ENCODE data around the gene BAX.

BAX gene

GRCh38 chr19:48963371-48964204 lies 8.9 kb downstream of the BAX start:
- DNase-seq: no peak

DNA sequence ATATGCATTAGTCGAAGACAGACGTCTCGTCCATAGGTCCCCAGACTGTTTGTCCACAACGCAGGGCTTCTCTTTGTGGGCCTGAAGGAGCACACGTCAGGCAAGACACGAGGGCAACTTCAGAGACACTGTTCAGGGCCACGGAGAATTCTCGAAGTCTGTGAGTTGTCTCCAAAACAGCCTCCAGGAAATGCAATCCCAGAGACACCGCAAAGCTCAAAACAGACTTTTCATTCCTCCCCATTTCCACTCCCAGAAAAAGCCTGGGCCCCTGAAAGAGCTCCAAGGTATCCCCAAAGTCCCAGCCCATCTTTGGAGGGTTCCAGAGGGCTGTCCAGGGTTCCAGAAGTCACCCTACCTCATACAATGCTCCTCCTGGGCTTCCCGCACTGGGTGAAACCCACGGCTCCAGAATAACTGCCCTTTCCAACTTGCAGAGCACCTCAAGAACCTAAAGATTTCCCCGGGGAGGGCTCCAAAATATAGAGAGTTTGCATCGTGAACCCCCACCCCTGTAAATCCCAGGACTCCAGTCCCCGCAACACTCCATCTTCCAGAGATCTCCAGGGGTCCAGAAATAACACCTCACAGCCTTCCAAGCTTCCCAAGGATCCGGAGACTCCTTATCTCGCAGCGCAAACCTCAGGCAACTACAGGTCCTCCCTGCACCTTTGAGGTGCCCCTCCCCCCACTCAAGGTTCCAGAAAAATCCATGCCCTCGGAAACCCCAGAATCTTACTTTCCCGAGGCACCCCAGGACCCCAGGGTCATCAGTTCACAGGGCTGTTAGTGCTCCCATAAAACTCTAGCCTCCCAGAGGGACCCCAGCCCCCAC lies 9.7 kb downstream of the BAX start:
- DNase-seq: no peak

GRCh38 chr19:48965040-48965805 lies 10.5 kb downstream of the BAX start, which contains the start of gene FTL:
Gene FTL, plus strand, starts transcription at chr19:48965309. Its CDS starts 199 bp downstream, at chr19:48965508.
- peak; percentile 73 for DNase-seq

DNA sequence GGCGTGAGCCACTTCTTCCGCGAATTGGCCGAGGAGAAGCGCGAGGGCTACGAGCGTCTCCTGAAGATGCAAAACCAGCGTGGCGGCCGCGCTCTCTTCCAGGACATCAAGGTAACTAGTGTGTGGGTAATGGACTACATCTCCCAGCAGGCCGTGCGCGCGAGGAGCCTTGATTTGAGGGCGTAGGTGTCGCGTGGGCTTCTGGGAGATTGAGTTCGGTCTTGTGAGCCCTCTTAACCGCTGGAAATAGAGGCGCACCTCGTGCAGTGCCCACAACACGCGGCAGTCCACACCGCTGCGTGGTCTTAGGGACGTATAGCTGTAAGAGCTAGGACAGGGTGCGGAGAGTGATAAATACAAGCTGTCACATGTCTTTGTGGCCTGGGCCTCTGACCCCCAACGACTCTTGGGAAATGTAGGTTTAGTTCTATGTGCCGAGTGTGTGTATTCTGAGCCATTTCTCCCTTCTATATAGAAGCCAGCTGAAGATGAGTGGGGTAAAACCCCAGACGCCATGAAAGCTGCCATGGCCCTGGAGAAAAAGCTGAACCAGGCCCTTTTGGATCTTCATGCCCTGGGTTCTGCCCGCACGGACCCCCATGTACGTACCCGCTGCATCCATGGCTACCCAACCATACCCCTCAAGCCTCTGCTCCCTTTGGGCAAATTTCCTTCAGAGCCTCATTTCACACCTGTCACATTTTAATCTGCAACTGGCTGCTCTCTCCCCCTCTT lies 11.3 kb downstream of the BAX start:
- DNase-seq: peak; percentile 69

- DNase-seq: no peak
These were observed 12.1 kb downstream of the BAX start for GRCh38 chr19:48966541-48967345.

GRCh38 chr19:48967346-48968178 lies 12.9 kb downstream of the BAX start:
- DNase-seq: no peak

DNA sequence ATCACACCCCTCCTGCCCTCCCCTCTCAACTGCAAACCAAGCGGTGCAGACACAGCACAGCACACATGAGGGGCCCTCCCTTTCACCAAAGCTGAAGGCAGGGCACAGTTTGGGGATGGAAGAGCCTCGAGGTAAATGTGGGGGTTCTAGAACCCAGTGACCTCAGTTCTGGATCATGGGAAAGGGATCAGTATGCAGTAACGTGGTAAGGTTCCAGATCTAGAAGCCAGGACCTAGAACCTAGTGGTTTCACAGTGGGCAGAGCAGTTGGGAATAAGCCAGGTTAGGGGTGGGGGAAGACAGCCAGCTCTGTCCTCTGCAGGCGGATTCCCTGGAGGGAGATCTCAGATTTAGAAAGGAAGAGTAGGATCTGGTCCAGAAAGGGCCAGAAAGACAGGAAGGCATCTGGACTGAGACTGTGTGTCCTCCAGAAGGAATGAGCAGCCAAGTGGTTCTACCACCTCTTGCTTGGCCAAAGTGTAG lies 13.5 kb downstream of the BAX start:
- no peak for DNase-seq

GRCh38 chr19:48968813-48969218 lies 14.1 kb downstream of the BAX start:
- DNase-seq: no peak

DNA sequence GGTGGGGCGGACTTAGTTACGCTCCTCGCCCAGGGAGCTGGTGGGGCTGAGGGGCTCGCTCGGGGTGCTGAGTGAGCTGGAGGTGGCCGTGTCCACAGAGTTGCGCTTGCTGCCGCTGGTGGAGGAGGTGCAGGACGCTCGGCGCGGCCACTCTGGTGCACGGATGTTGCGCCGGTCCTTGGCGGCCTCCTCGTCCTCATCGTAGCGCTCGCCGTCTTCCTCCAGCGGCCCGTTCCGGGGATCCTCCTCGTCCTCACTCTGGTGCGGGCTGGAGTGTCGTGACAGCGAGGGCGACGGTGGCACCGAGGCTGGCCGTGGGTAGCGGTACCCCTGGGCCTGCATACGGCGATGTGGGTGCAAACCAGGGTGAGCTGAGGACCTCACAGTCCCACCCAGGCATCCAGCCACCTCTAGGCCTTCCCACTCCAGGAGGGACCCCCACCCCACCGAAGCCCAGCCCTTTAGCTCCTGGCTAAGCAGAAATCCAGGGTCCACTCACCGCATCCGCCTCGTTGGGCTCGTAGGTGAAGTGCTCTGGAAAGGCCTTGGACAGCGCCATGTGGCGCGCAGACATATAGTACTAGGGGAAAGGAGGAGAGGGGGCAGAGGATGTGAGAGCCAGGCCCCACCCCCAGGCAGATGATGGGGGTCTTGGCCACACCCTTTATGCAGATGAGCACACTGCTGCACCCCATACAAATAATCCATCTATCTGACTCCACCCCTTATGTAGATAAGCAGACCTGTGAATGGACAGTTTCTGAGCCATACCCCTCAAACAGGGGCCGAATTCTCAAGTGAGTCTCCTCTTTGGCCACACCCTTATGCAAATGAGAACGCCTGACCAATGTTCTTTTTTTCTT lies 14.8 kb downstream of the BAX start:
- DNase-seq: no peak

- DNase-seq: no peak
These were observed 15.6 kb downstream of the BAX start for GRCh38 chr19:48970139-48970766.

GRCh38 chr19:48970923-48971395 lies 16.3 kb downstream of the BAX start:
- peak; percentile 50 for DNase-seq

- DNase-seq: no peak
These were observed 21.5 kb downstream of the BAX start for GRCh38 chr19:48975947-48976847.

GRCh38 chr19:48977061-48977460 lies 22.4 kb downstream of the BAX start:
- DNase-seq: no peak

GRCh38 chr19:48982280-48982679 lies 27.6 kb downstream of the BAX start:
- DNase-seq: no peak

GRCh38 chr19:48985711-48986110 lies 31.0 kb downstream of the BAX start:
- no peak for DNase-seq

DNA sequence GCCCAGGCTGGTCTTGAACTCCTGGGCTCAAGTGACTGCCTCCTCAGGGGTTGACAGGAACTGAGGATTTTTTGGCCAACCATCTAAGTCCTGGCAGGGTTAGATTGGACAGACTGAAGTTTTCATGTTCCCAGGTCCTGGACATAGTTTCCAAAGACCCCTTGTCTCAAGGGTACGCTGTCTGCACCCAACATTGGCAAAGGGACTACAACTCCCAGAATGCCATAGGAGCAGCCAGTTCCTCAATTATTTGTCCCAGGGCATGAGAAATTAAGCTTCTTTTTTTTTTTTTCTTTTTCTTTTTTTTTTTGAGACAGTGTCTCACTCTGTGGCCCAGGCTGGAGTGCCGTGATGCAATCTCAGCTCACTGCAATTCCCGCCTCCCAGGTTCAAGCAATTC lies 31.5 kb downstream of the BAX start:
- no peak for DNase-seq

DNA sequence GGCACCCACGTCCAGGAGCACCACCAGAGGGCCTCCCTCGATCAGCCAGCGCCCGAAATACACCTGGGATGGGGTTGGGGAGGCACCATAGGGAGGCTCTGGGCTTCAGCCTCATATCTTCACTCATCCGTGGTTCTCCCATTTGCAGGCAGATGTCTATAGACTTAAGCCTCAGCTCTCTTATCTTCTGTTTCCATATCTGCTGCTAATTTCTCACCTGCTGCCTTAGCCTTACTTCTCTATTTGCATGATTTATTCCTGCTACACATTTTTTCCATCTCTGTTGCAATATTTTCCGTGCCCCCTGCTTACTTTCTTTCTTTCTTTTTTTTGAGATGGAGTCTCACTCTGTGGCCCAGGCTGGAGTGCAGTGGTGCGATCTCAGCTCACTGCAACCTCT lies 32.6 kb downstream of the BAX start:
- DNase-seq: no peak

DNA sequence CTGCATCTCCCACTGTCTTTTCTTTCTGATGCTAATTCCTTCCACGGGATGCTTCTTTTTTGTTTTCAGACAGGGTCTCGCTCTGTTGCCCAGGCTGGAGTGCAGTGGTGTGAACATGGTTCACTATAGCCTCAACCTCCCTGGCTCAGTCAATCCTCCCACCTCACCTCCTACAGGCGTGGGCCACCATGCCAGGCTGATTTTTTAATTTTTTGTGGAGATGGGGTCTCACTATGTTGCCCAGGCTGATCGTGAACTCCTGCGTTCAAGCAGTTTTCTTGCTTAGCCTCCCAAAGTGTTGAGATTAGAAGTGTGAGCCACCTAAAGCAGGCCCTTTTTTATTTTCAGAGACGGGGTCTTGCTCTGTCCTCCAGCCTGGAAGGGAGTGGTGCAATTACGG lies 33.6 kb downstream of the BAX start:
- DNase-seq: no peak

Measured in NCI-H2029 treated with DMSO at 0.1 percent for 48 hours (cell line).